Breast epithelium (tissue), 4 donors: ENCODE results near the gene GALNT10. TPM values are rescaled to one million over a fixed set of nuclear protein-coding genes. Genes with fewer than 3 reads are reported as not detected.

Experiments used
- DNase-seq, 2 donors: peaks; one replicate each; pipeline ENCODE4 v3.0.0-alpha.2; 2019; ENCODE audit warnings: low spot score in 2 of 2
- H3K27ac ChIP-seq, 2 donors: fragments of 200-600 bp; sonication (generic) in 1 of 2; one replicate each; pipeline ENCODE4 v1.5.1; 2016 to 2019; ENCODE audit warnings: mild to moderate bottlenecking in 1 of 2
- H3K27me3 ChIP-seq, 2 donors: fragments of 200-600 bp; sonication (generic) in 1 of 2; one replicate each; pipeline versions ENCODE4 v1.5.1 to v1.6.0; 2017 to 2019; ENCODE audit warnings: control low read depth in 1 of 2, mild to moderate bottlenecking in 1 of 2
- H3K36me3 ChIP-seq: fragments of 200-600 bp; one replicate; pipeline ENCODE4 v1.5.1; 2019
- H3K4me1 ChIP-seq, 2 donors: fragments of 200-600 bp; sonication (generic); one replicate each; pipeline ENCODE4 v1.5.1; 2016 to 2019; ENCODE audit warnings: control low read depth in 1 of 2
- H3K4me3 ChIP-seq, 3 donors: fragments of 200-600 bp; sonication (generic); 1 replicate in 2 of 3; 2 replicates in 1 of 3; pipeline ENCODE4 v1.5.1; 2016 to 2019; ENCODE audit warnings: mild to moderate bottlenecking in 3 of 3, moderate library complexity in 2 of 3
- H3K9me3 ChIP-seq, 2 donors: fragments of 200-600 bp; sonication (generic) in 1 of 2; one replicate each; pipeline ENCODE4 v1.5.1; 2016 to 2019; ENCODE audit warnings: control low read depth in 1 of 2
- CTCF ChIP-seq, 3 donors: fragments of 450-650 bp; IDR thresholded peaks; one replicate each; pipeline ENCODE4 v1.5.1; 2016 to 2017; ENCODE audit warnings: antibody characterized with exemption in 3 of 3, mild to moderate bottlenecking in 3 of 3, moderate library complexity in 3 of 3
- POLR2A ChIP-seq: fragments of 450-650 bp; IDR thresholded peaks from one replicate; pipeline ENCODE4 v1.6.1; 2016; ENCODE audit warnings: antibody characterized with exemption, mild to moderate bottlenecking, moderate library complexity
- POLR2AphosphoS5 ChIP-seq, 3 donors: sonication (generic); formaldehyde crosslinking; IDR thresholded peaks; one replicate each; pipeline ENCODE4 v1.6.1; 2017; ENCODE audit warnings: antibody characterized with exemption in 3 of 3
- intact Hi-C: fragments of 100-400 bp; cut with DNase I; formaldehyde crosslinking; loops from one replicate; pipeline ENCODE4 v1.15.1; 2023; ENCODE audit warnings: low total_unique reads
- total RNA-seq, 3 donors: library from RNA; depleted of rRNA; stranded (reverse); fragments of >200 nt; gene quantifications; one replicate each; pipeline ENCODE4 v1.1.0, GENCODE V29; 2016

Gene GALNT10
- total RNA-seq, 3 donors from 2014 or later: 32.8 to 67.2 (median 34.1) TPM

DNA sequence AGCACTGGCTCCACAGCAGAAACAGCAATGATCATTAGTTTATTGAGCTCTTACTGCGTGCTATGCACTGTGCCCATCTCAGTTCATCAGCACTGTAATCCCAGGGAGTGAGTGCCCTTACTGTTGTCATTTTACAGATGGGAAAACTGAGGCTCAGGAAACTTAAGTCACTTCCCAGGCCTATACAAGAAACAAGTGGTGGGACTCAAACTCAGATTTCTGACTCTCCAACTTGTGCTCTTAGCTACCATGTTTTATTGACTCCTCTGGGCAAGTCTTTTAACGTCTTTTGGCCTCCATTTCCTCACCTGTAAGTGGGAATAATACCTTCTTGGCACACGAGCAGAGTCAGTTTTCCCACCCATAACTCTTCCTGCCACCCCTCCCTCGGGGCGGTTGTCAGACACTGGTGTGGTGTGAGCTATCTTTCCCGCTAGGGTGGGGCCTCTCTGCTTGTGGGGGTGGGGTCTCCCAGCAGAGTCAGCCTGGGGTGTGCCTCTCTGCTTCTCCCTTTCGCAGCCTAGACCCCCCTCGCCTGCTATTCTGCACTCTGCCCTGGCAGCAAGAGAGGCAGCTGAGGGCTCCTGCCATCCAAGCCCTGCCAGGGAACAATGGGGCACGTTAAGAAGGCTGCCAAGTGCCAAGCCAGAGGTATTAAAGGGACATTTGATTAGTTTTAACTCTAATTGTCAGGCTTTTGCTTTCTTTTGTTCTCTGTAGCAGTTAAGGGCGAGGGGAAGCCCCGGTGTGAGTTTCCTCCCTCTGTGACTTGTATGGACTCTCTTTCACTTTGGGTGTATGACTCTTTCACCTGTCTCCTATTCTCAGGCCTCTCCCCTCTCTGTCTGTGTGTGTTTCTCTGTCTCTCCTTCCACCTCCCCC, 12.1 kb downstream of the GALNT10 start:
- intact Hi-C loops: no loop called here

DNA sequence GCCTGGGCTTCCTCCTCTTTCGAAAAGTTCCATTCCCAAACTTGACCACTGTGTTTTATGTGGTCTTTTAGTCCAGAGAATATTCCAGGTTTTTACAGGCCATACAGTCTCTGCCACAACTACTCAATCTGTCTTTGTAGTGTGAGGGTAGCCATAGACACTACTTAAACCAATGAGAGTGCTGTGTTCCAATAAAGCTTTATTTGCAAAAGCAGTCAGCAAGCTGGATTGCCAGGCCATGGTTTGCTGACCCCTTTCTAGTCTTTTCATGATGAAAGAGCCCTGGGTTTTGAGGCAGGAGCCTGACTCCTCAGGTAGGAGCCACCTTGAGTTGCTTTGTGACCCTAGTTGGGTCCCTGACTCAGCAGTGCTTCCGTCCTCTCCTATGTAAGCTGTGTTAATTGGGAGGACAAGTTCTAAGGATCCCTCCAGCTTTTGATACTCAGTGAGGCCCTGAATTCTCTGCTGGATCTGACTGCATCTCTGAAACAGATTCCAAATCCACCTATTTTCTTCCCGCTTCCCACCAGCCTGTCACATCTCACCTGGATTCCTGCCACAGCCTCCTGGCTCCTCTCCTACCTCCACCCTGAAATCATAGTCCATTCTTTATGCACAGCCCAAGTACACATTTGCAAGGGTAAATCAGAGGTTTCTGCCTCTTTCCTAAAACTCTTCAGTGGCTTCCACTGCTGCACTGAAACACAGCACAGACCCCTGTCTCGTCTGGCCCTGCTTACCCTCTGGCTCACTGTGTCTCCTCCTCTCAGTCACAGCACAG, 13.5 kb downstream of the GALNT10 start:
- no peak for DNase-seq
- no peaks in the 10 kb centered on the region for H3K9me3 ChIP-seq
- H3K4me1 ChIP-seq: no peaks in the 10 kb centered on the region
- H3K36me3 ChIP-seq: no peaks in the 10 kb centered on the region
- intact Hi-C loops: no loop called here
- H3K27me3 ChIP-seq: no peaks in the 10 kb centered on the region
- H3K27ac ChIP-seq: no peak overlapping the region
- H3K4me3 ChIP-seq: no peak overlapping the region
- TF ChIP-seq POLR2A: no peak
- no peak for TF ChIP-seq POLR2AphosphoS5 (IDR thresholded peaks at IDR 0.05)
- no peak for TF ChIP-seq CTCF (IDR thresholded peaks at IDR 0.05)

More for the DNA sequence above, 12.1 kb downstream of the GALNT10 start:
- Histone ChIP-seq H3K4me1 (peaks cover 0 to 4% of the 10 kb centered on the region in 2 donors), H3K4me3 (no peak overlapping the region), H3K36me3 (no peaks in the 10 kb centered on the region), H3K27me3 (no peaks in the 10 kb centered on the region), H3K9me3 (no peaks in the 10 kb centered on the region), H3K27ac (peak overlapping the region in 1 of 2 donors; percentile 20)
- no peak for TF ChIP-seq POLR2A
- no peak for TF ChIP-seq POLR2AphosphoS5 (IDR thresholded peaks at IDR 0.05)
- TF ChIP-seq CTCF (IDR thresholded peaks at IDR 0.05): no peak
- no peak for DNase-seq

GRCh38 chr5:154205441-154206117, 15.0 kb downstream of the GALNT10 start:
- DNase-seq: no peak
- Histone ChIP-seq H3K27ac (no peak overlapping the region), H3K36me3 (no peaks in the 10 kb centered on the region), H3K27me3 (no peaks in the 10 kb centered on the region), H3K4me1 (no peaks in the 10 kb centered on the region), H3K9me3 (no peaks in the 10 kb centered on the region), H3K4me3 (no peak overlapping the region)
- TF ChIP-seq POLR2AphosphoS5 (IDR thresholded peaks at IDR 0.05) (no peak), CTCF (IDR thresholded peaks at IDR 0.05) (no peak), POLR2A (no peak)
- intact Hi-C loops: no loop called here

DNA sequence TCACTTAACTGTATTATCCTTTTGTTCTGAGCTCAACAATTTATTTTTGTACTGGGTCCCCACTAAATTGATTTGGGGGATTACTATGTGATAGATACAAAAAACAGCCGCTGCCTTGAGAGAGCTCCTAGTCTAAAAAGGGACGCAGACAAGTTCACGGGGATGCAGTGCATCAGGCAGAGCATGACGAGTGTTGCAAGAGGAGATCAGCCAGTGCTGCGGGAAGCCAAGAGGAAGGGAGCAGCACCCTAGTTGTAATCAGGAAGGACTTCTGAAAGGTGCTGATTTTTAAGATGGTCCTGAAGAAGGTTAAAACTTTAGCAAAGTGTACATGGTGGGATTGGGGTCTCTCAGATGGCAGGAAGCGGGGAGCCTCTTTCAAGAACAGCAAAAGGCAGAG, 15.8 kb downstream of the GALNT10 start:
- no peak for TF ChIP-seq POLR2AphosphoS5 (IDR thresholded peaks at IDR 0.05)
- TF ChIP-seq POLR2A: no peak
- no peak for TF ChIP-seq CTCF (IDR thresholded peaks at IDR 0.05)
- H3K36me3 ChIP-seq: no peaks in the 10 kb centered on the region
- H3K27ac ChIP-seq: no peak overlapping the region
- intact Hi-C loops: no loop called here
- no peaks in the 10 kb centered on the region for H3K4me1 ChIP-seq
- no peaks in the 10 kb centered on the region for H3K27me3 ChIP-seq
- H3K4me3 ChIP-seq: no peak overlapping the region
- DNase-seq: no peak
- H3K9me3 ChIP-seq: no peaks in the 10 kb centered on the region
